Measurements from ENCODE around the gene IGLON5.

IGLON5 gene

GRCh38 chr19:51311351-51312257 is at the start of gene IGLON5:
IGLON5 (plus strand) TSS chr19:51311644; CDS start chr19:51311848, 204 bp downstream.
- DNase-seq (ENCODE audit: low read depth in 1 of 2, low spot score in 1 of 2), result no peak

DNA sequence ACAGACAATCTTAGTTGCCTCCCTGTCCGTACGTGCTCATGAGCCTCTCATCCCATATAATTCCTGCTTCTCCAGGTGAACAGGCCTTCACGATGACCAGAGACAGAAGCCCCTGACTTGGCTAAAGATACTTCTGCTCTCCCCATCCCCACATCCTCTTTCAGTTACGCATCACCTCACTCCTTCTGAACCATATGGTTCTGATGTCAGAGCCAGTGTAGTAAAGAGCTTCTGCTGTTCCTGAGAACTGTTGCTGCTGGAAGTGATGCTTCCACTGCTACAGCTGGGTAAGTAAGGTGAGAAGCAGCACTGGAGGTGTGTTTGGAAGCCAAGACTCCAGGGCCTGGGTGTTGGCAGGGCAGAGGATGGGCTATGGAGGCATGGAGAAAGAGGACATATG is 47.6 kb upstream of the IGLON5 start:
- no peak for DNase-seq (ENCODE audit: low read depth in 1 of 2, low spot score in 1 of 2)

DNA sequence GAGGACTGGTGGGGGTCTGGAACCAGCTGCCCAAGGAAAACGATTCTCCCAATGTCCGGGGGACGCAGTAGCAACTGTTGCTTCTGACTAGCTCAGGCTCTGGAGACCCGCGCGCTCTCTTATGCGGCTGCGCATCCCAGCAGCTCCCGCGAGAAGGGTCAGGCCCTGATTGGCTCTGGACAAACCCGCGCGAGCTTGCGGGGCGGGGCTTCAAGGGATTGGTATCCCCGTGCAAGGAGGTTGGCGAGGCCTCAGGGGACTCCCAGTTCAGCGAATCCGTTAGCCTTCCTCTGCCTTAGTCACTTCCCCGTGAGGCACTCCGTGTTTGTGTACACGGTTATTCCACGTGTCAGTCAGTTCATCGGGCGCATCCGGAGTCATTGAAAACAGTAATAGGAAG is 40.4 kb upstream of the IGLON5 start:
- DNase-seq (ENCODE audit: low read depth in 1 of 2, low spot score in 1 of 2), result no peak

DNA sequence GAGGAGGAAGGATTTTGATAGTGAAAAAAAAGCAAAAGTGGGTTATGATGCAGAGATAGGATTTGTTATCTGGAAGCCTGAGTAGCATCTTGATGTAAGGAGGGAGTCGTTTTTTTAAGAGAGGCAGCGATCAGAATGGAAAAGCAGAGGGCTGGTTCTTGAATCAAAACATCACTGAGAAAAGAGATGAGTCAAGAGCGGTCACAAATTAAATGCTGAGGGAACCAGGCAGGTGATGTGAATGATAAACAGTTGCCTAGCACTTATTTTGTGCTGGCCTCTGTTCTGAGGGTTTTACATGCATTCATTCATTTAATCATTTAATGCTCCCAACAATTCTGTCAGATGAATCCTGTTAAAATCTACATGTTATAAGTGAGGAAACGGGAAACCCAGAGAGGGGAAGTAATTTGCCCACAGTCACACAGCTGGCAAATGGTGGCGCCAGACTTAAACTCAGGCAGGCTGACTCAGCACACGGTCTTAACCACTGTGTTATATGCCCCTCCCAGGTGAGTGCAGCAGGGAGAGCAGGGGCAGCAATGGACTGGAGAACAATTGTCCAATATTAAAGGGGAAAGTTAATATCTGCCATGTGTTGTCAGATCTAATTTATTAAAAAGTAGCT is 39.1 kb upstream of the IGLON5 start:
- DNase-seq (ENCODE audit: low read depth in 1 of 2, low spot score in 1 of 2), result no peak

GRCh38 chr19:51274049-51274770 is 37.2 kb upstream of the IGLON5 start:
- no peak for DNase-seq (ENCODE audit: low read depth in 1 of 2, low spot score in 1 of 2)

GRCh38 chr19:51277112-51277511 is 34.3 kb upstream of the IGLON5 start:
- no peak for DNase-seq (ENCODE audit: low read depth in 1 of 2, low spot score in 1 of 2)

DNA sequence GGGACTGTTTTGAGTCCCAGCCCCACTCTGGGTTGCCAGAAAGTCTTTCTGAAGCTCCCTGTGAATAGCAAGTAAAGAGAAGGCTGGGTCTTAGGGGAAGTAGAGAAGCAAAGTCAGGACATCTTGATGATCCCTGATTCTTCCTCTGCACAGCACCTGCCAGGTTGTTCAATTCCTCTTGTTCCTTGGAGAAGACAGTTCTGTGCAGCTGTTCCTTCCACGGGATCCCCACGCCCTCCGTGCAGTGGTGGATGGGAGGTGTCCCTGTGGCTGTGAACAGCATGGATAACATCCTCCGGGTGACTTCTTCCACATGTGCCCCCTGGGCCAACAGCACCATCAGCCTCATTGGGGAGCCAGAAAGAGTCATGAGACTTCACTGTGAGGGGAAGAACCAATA is 29.1 kb upstream of the IGLON5 start:
- no peak for DNase-seq (ENCODE audit: low read depth in 1 of 2, low spot score in 1 of 2)

GRCh38 chr19:51285682-51286081 is 25.8 kb upstream of the IGLON5 start:
- DNase-seq (ENCODE audit: low read depth in 1 of 2, low spot score in 1 of 2), result no peak

DNA sequence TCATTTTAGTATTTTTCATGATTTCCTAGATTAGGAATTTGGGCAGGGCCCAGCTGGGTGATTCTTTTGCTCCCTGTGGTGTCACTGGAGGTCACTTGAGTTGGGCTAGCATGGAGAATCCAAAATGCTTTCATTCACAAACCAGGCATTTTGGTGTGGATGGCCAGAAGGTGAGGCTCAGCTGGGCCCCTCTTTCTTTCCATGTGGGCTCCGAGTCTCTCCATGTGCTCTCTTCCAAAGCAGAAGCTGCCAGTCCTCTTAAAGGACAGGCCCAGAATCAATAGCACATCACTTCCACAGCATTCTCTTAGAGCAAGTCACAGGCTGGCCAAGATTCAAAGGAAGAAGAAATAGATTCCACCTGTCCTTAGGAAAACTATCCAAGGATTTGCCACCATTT is 21.8 kb upstream of the IGLON5 start:
- no peak for DNase-seq (ENCODE audit: low read depth in 1 of 2, low spot score in 1 of 2)

- DNase-seq (ENCODE audit: low read depth in 1 of 2, low spot score in 1 of 2), result no peak
Observed at GRCh38 chr19:51292971-51293370, 18.5 kb upstream of the IGLON5 start.

DNA sequence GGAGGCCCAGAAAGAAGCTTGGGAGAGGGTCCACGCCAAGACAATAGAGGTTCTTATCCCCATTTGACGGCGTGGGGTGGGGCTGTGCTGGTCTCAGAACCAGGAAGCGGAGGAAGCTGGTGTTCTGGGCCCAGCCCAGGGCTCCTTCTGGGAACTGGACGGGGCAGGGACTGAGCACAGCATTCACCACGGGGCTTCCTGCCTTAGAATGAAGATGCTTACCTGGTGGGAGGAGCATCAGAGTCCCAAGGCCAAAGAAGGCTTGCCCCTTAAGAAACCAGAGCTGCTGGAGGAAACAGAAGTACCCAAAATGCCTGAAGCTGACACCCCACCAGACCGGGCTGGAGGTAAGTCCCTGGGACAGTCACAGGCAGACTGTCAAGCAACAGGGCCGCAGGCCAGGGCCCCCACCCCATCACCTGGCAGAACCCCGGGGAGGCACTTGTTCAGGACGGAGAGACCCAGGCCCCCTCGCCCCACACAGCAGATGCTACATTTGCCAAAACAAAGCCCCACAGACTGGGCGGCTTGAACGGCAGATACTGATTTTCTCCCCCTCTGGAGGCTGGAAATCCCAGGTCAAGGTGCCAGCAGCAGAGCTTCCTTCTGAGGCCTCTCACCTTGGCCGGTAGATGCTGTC is 17.8 kb upstream of the IGLON5 start:
- DNase-seq (ENCODE audit: low read depth in 1 of 2, low spot score in 1 of 2), result no peak

- DNase-seq (ENCODE audit: low read depth in 1 of 2, low spot score in 1 of 2), result no peak
Observed at GRCh38 chr19:51294211-51294976, 17.1 kb upstream of the IGLON5 start.

GRCh38 chr19:51294977-51295375 is 16.5 kb upstream of the IGLON5 start:
- DNase-seq (ENCODE audit: low read depth in 1 of 2, low spot score in 1 of 2), result no peak

GRCh38 chr19:51295382-51296126 is 15.9 kb upstream of the IGLON5 start:
- no peak for DNase-seq (ENCODE audit: low read depth in 1 of 2, low spot score in 1 of 2)

- DNase-seq (ENCODE audit: low read depth in 1 of 2, low spot score in 1 of 2), result no peak
Observed at GRCh38 chr19:51296336-51297093, 14.9 kb upstream of the IGLON5 start.

DNA sequence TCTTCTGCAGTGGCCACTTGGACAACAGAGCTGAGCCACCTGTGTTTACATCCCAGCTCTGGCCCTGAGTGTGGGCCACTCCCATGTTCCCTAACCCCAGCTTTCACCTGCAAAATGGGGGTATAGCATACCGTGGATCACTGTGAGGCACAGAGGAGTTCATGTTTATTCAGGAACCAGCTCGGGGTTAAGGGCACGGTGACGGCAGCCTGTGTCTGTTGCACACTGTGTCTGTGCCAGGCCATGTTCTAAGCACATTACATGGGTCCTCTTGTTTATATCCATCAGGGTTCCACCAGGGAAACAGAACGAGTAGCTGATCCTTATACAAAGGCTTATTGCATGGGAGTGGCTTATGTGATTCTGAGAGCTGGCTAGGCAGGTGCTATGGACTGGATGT is 14.0 kb upstream of the IGLON5 start:
- DNase-seq (ENCODE audit: low read depth in 1 of 2, low spot score in 1 of 2), result no peak

DNA sequence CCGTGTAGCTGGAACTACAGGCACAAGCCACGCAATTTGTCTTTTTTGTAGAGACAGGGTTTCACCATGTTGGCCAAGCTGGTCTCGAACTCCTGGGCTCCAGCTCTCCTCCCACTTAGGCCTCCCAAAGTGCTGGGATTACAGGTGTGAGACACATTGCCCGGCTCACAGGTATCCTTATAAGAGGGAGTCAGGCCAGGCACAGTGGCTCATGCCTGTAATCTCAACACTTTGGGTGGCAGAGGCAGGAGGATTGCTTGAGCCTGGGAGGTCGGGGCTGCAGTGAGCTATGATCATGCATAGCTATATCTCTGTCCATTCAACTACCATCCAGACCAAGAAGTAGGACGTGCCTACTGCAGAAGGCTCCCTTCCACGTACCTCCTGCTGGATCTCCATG is 10.2 kb upstream of the IGLON5 start:
- DNase-seq (ENCODE audit: low read depth in 1 of 2, low spot score in 1 of 2), result no peak

DNA sequence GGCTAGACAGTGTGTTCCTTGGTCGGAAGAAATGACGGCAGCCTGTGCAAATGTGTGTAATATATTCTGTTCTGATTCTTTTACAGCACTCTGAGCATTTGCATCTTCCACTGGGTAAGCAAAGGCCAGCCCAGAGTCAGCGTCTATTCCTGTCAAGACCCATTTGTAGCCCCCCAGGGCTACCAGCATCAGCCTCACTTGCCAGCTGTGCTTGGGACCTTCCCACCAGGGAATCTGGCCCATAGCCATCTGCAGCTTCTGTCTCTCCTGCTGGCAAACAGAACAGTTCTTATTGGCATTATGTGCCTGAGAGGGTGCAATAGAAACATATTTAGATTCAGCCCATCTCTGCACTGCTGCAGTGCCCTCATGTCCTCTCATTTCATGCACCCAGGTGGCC is 6.0 kb upstream of the IGLON5 start:
- DNase-seq (ENCODE audit: low read depth in 1 of 2, low spot score in 1 of 2), result no peak

DNA sequence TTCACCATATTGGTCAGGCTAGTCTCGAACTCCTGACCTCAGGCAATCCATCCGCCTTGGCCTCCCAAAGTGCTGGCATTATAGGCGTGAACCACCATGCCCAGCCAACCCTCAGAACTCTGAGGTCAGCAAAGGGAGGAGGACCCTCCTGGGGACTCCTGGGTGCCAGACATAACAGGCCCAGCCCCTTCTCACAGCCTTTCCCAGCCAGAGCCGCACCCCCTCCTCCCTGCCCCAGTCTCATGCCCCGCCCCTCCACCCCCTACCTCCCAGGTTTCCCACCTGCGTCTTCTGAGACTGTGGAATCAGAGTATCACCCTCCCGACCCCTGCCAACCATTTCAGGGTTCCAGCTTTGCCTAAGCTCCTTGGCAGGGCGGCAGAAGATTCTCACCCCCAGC is 5.2 kb downstream of the IGLON5 start:
- no peak for DNase-seq (ENCODE audit: low read depth in 1 of 2, low spot score in 1 of 2)
